Activated CD4-positive, alpha-beta T cell treated with anti-CD3 and anti-CD28 coated beads, Interleukin-2, amount 50 U/mL, for 48 hours (primary cell): ENCODE data around the gene CDH13.
A peak's percentile ranks its signal among the peaks of the same experiment; 100 is the strongest.

Experiments used
- DNase-seq, 2 experiments: peaks; one replicate each; pipeline ENCODE4 v3.0.0-alpha.2; 2020

CDH13 gene

GRCh38 chr16:83397601-83398291, 771.0 kb downstream of the CDH13 start:
- DNase-seq: no peak

- no peak for DNase-seq
These were observed 773.5 kb downstream of the CDH13 start for GRCh38 chr16:83400234-83400633.

DNA sequence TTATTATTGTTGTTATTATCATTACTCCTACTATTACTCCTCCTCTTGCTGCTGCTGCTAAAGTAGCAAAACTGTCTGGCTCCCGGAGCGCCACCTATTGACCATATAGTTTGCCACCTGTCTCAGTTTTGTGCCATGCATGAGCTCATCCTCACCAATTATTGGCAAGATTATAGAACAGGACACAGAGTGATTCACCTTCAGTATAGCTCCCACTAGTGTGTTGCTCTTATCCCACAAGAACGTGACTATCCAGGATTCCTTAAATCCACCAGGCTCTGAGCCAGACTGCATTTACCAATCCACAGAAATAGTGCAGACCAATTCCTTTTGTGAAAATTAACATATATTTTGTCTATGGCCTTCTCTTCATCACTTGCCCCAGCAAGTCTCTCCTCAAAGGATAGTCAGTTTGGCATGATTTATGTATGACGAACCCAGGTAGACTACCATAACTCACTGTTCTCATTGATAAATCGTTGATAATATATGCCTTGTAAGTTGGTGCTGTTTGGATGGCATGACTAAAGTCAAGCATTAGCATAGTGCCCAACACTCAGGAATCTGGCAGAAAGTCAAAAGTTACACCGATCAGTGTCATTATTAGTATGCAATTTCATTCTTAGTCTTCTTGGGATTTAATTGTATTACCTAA, 775.5 kb downstream of the CDH13 start:
- DNase-seq: no peak

- no peak for DNase-seq
These were observed 776.2 kb downstream of the CDH13 start for GRCh38 chr16:83402967-83403366.

- DNase-seq: no peak
These were observed 777.0 kb downstream of the CDH13 start for GRCh38 chr16:83403761-83404160.

DNA sequence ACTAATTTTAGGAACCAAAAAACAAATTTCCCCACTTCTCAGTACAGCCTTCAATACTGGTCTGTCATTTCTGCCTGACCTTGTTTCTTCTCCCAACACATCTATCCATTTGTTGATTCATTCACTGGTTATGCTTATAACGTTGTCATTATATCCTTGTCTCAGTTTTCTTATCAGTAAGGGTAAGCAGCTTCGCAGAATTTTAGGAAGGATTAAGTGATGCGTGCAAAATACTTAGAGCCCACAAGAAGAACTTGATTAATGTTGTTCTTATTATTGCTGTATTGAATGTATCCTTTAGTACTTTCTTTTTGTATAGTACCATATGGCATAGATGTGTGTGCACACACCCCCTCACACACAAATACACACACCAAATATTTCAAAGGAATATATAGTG, 777.5 kb downstream of the CDH13 start:
- no peak for DNase-seq

- no peak for DNase-seq
These were observed 781.2 kb downstream of the CDH13 start for GRCh38 chr16:83407928-83408327.

- DNase-seq: no peak
These were observed 782.6 kb downstream of the CDH13 start for GRCh38 chr16:83409347-83409746.

- no peak for DNase-seq
These were observed 791.8 kb downstream of the CDH13 start for GRCh38 chr16:83418565-83418964.

DNA sequence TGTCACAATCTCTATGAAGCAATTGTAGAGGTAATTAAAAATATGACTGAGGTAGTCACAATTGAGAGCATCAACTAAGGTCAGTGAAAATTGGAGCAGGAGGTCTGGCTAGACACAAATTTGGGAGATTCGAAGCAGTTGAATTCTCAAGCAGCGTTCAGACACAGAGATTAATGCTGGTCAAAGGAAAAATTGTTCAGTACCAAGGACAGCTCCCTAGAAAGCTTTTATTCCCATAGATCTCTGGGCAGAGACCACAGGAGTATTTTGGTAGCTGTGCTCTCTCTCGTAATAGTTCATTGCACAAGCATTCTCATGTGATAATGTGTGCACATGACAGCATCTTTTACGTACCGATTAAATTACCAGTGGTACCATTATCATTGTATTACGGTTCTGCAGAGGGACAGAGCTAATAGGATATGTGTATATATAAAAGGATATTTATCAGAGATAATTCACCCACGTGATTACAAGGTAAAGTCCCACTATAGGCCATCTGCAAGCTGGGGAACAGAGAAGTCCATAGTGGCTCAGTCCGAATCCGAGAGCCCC, 793.5 kb downstream of the CDH13 start:
- no peak for DNase-seq

DNA sequence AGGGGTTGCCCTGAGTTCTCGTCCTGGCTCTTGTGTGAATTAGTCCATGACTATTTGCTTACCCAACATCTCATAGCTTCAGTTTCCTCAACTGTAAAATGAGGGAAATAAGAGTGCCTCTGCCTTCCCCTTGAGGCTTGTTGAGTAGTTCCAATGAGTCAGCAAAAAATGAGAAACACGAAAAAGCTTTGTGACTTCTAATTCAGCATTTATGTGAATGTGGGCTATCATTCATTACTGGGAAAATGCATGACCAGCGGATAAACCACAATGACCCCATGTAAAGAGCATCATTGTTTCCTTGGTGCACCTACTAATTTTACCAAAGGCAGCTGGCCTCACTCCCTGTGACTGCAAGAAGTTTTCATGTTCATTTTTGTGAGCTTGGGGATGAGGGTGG, 806.4 kb downstream of the CDH13 start:
- DNase-seq: no peak

- no peak for DNase-seq
These were observed 810.3 kb downstream of the CDH13 start for GRCh38 chr16:83437036-83437435.

- no peak for DNase-seq
These were observed 811.6 kb downstream of the CDH13 start for GRCh38 chr16:83438326-83438725.

- no peak for DNase-seq
These were observed 812.6 kb downstream of the CDH13 start for GRCh38 chr16:83439412-83439811.

DNA sequence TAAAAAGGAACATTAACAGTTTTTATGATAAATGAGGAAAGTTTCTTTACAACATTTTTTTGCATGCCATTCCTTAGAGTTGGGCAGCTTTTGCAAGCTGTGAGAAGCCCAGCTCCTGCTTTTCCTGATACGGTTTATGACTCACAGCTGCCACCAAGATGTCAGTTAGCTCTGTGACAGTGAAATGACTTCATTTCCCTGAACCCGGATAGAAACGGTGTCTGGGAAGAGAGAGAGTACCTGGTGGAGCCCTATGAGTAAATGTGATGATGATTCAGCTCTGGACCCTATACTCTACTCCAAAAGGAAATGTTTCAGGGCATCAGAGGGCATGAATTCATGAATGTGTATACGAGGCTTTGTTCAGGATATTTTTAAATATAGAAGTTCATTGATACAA, 814.7 kb downstream of the CDH13 start:
- DNase-seq: no peak

DNA sequence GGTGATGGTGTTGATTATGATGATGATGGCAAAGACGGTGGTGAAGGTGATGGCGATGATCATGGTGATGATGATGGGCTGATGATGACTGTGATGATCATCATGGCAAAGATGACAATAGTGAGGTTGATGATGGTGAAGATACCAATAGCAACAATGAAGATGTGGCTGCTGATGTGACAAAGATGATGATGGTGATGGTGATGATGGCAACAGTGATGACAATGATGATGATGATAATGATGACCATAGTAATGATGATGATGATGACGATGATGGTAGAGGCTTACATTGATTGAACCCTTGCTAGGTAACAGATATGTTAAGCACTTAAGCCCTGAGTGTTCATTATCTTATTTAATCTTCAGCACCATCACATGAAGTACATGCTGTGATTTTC, 817.2 kb downstream of the CDH13 start:
- no peak for DNase-seq

DNA sequence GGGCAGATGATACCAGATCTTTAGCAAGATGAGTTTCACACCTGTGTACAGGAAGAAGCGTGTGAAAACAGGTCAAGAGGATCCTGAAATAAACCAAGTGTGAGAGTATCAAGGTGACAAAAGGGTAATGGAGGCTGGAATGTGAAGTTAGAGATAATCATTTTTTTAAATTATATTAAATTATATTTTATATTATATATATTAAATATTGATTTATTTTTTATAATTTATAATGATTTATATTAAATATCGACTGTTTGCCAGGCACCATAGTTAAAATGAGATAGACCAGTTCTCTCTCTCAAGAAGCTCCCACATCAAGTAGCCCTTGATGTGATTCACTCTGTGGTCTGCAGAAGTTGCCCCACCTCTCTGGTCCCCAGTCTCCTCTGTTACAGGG, 820.8 kb downstream of the CDH13 start:
- no peak for DNase-seq

DNA sequence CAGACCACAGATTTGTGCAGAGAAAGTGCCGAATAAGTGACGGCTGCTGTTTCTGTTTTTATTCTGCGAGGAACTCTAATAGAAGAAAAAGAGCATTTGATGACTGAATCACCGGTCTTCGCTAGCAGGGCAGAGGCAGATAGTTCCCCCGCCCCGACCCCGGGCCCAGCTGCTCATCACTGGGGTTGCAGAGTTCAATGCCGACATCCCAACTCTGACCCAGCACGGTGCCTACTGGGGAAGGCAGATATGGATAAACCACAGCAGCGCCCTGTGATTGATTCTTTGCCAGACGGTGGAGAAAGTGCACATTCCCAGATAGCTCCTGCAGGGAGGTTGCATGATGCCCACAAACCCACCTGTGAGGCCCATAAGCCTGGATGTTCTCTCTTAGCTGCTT, 823.1 kb downstream of the CDH13 start:
- no peak for DNase-seq

DNA sequence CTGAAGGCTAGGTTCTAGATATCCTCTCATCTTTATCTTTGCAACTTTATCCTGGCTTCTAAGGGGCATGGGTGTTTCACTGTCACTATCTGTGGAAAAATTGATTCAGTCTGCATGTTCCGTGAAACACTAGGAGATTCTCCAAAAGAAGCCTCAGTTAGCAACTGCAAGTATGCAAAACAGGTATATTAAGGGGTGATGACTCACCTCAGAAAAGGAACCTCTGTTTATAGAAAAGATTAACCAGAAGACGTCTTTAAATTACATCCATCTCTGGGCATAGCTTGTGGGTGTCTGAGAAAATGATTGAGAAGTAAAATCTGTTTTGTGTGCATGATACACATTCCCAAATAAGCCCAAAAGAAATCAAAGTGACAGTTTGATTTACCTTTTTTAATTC, 827.2 kb downstream of the CDH13 start:
- DNase-seq: no peak

DNA sequence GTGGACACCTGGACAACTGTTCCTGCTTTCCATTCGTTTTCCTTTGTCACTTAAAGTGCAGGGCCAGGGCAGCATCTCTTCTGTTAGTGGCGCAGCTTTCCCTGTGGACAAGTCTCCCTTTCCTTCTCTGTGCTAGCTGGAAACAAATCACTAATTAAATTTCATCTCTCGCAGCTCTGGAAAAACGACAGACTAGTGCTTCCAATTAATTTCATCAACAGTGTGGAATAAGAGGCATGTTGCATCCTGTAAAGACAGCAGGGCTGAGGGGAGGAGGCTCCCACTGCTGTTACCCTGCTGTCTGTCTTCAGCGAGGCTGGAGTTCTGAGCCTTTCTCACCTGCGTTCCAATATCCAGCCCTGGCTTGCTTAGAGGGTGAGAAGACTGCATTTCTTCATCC, 828.9 kb downstream of the CDH13 start:
- no peak for DNase-seq

GRCh38 chr16:83456934-83457333, 830.2 kb downstream of the CDH13 start:
- DNase-seq: no peak

DNA sequence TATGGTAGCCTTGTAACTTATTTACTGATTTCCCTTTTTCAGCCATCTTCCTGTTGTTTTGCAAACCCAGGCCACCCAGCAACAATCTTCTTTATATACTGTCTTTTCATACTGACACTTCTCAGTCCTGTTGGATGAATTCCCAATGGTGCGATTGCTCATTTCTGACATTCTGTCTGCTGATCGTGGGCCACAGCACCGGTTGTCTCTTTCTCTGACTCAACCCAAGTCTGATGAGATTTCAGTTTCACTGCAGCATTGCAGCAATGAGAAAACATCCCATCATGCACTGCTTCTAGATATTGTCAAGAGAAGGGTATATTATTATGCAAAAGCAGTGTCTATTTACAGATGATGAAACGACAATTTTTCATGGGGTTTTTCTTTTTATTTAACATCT, 831.8 kb downstream of the CDH13 start:
- DNase-seq: peak in 1 of 2 experiments; percentile 3

- no peak for DNase-seq
These were observed 838.2 kb downstream of the CDH13 start for GRCh38 chr16:83464991-83465390.

DNA sequence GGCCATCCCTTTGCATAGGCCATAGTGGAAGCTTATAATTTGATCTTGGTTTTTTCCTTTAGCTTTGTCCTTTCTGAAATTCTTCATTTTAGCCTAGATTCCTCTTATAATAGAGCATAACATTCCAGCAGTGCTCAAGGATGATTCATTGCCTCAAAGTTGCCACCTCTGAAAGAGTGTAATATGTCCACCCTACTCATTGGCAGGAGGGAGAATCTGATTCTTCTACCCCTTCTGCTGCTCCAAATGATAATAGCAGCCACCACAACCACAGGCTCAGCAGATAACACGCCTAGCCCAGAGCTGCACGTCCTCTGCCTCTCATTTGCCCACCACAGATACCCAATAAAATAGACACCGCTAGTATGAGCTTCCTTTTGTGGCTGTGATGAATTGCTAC, 843.6 kb downstream of the CDH13 start:
- no peak for DNase-seq
